ENCODE data around the gene CFAP410. TPM values are rescaled to one million over a fixed set of nuclear protein-coding genes. Genes with fewer than 3 reads are reported as not detected.
"Not testable (repeated sequence)": the region's sequence is repeated elsewhere in the genome, so short reads cannot be mapped to it uniquely, and the experiment has no call there.

Gene CFAP410
- total RNA-seq, 2 experiments from 2014 or later: 13.2 to 14.8 TPM

DNA sequence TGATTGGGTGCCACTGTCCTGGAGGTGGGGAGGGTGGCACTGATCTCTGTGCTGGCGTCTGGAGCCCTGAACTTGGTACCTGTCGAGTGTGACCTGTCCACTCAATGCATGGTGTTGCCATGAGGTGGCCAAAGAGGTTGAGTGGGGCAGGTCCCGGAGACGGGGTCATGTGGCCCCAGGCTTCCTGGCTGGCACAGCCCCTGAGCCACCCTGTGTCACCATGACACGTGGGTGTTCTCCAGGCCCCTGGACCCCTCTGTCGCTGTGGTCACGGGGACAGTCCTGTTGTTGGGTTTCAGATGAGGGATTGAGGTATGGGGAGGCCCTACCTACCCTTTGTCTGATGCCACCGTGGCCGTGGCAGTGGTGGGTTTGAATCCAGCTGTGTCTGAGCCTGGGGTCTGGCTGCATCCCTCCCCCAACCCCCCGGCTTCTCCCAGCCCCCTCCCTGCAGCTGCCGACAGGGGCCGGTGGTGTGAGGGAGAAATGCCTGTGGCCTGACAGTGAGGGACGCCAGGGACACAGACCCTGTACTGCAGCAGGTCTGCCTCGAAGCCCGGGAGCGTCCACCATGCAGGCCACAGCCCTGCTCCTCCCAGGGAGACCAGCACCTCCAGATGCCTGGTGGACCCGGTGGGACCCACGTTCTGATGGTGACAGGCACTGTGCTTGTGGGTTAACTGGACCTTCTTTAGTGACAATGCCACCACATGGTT is 26.2 kb upstream of the CFAP410 start:
- CTCF ChIA-PET: no interaction called here
- Mint-ChIP-seq H3K27me3 (ENCODE audit: low read depth) (no peaks in the 10 kb centered on the region), H3K36me3 (ENCODE audit: low read depth) (no peaks in the 10 kb centered on the region), H3K4me3 (no peak overlapping the region), H3K9me3 (peaks cover 4% of the 10 kb centered on the region), H3K4me1 (ENCODE audit: low read depth) (no peaks in the 10 kb centered on the region), H3K27ac (no peak overlapping the region)
- no peak for DNase-seq
- intact Hi-C loops (cut with micrococcal nuclease): no loop called here

DNA sequence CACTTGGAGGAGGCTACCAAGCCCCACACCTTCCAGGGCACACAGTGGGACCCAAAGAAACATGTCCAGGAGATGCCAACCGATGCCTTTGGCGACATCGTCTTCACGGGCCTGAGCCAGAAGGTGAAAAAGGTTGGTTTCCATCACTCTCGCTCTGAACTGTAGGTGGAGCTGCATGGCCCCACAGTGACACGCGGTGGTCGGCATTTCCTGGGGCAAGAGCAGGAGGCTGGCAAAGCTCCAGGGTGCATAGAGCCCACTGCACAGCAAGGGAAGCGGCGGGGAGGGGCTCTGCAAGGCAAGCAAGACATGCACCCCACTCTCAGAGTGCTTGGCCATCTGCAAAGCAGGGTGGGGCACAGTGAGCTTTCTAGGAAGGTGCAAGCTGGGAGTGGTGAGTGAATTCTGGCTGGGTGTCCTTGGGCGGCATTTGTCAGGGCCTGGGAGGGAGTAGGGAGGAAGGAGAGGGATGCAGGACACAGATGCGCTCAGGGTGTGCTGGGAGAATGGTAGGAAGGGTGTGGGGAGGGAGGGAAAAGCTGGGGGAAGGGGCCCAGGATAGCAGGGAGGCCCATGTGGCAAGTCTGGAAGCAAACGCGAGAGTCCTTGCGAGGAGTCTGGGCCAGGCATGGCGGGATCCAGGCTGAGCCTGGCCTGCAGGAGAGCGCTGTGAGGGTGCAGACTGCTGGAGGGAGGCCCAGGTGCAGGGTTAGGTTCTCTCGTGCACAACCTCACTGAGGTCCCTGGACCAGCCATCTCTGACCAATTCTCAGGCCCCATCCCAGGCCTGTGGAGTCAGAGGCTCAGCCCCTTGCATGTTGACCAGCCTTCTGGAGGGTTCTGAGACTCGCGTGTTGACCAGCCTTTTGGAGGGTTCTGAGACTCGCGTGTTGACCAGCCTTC is 25.2 kb upstream of the CFAP410 start:
- Mint-ChIP-seq H3K4me1 (ENCODE audit: low read depth) (peaks cover 4% of the 10 kb centered on the region), H3K9me3 (peaks cover 4% of the 10 kb centered on the region), H3K27ac (no peak overlapping the region), H3K4me3 (no peak overlapping the region), H3K27me3 (ENCODE audit: low read depth) (no peaks in the 10 kb centered on the region), H3K36me3 (ENCODE audit: low read depth) (no peaks in the 10 kb centered on the region)
- CTCF ChIA-PET: no interaction called here
- intact Hi-C loops (cut with micrococcal nuclease): no loop called here
- DNase-seq: no peak

GRCh38 chr21:44363278-44363677 is 24.1 kb upstream of the CFAP410 start:
- DNase-seq: no peak
- Mint-ChIP-seq H3K4me1 (ENCODE audit: low read depth) (peaks cover 4% of the 10 kb centered on the region), H3K27me3 (ENCODE audit: low read depth) (no peaks in the 10 kb centered on the region), H3K9me3 (peaks cover 4% of the 10 kb centered on the region), H3K4me3 (no peak overlapping the region), H3K27ac (no peak overlapping the region), H3K36me3 (ENCODE audit: low read depth) (no peaks in the 10 kb centered on the region)
- intact Hi-C loops (cut with micrococcal nuclease): no loop called here
- CTCF ChIA-PET: no interaction called here

- H3K4me1 Mint-ChIP-seq (ENCODE audit: low read depth); intact Hi-C loops (cut with micrococcal nuclease); H3K36me3 Mint-ChIP-seq (ENCODE audit: low read depth); H3K27me3 Mint-ChIP-seq (ENCODE audit: low read depth); CTCF ChIA-PET; H3K27ac Mint-ChIP-seq; H3K4me3 Mint-ChIP-seq; DNase-seq; H3K9me3 Mint-ChIP-seq: not testable (repeated sequence)
Observed at GRCh38 chr21:44361903-44362302, 22.7 kb upstream of the CFAP410 start.

DNA sequence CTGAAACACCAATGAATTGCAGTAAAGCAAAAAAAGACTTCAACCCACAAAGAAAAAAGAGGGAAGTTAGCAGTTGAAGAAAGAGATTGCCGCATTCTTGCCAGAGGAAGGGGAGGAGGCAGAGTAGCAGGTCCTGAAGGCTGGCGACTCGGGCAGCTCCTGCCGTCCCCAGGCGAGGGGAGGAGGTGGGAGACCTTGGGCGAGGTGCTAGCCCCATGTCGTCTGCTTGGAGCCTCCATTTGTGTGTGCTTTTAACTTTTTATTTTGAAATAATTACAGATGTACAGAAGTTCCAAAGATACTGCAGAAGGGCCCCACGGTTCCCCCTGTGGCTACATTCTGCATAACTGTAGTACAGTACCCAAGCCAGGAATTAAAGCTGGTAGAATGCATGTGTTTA is 21.0 kb upstream of the CFAP410 start:
- intact Hi-C loops (cut with micrococcal nuclease): no loop called here
- H3K27ac Mint-ChIP-seq: no peak overlapping the region
- DNase-seq: no peak
- CTCF ChIA-PET: no interaction called here
- H3K4me1 Mint-ChIP-seq (ENCODE audit: low read depth): peaks cover 20% of the 10 kb centered on the region
- H3K4me3 Mint-ChIP-seq: no peak overlapping the region
- H3K9me3 Mint-ChIP-seq: peaks cover 4% of the 10 kb centered on the region
- H3K36me3 Mint-ChIP-seq (ENCODE audit: low read depth): no peaks in the 10 kb centered on the region
- no peaks in the 10 kb centered on the region for H3K27me3 Mint-ChIP-seq (ENCODE audit: low read depth)

GRCh38 chr21:44359396-44359795 is 20.2 kb upstream of the CFAP410 start:
- intact Hi-C loops (cut with micrococcal nuclease): loop anchor here (5.0 to 10.0 kb wide), 2 partner anchors 57 to 565 kb away; partner anchors contain the start of genes ITGB2 and PFKL
- no peaks in the 10 kb centered on the region for H3K27me3 Mint-ChIP-seq (ENCODE audit: low read depth)
- H3K36me3 Mint-ChIP-seq (ENCODE audit: low read depth): no peaks in the 10 kb centered on the region
- DNase-seq: no peak
- peaks cover 4% of the 10 kb centered on the region for H3K9me3 Mint-ChIP-seq
- CTCF ChIA-PET: no interaction called here
- H3K27ac Mint-ChIP-seq: no peak overlapping the region
- no peak overlapping the region for H3K4me3 Mint-ChIP-seq
- H3K4me1 Mint-ChIP-seq (ENCODE audit: low read depth): peaks cover 28% of the 10 kb centered on the region

GRCh38 chr21:44357064-44357837 is 18.1 kb upstream of the CFAP410 start:
- no peaks in the 10 kb centered on the region for H3K9me3 Mint-ChIP-seq
- no peak overlapping the region for H3K27ac Mint-ChIP-seq
- no peaks in the 10 kb centered on the region for H3K27me3 Mint-ChIP-seq (ENCODE audit: low read depth)
- no peak for DNase-seq
- CTCF ChIA-PET: no interaction called here
- H3K36me3 Mint-ChIP-seq (ENCODE audit: low read depth): no peaks in the 10 kb centered on the region
- H3K4me3 Mint-ChIP-seq: no peak overlapping the region
- intact Hi-C loops (cut with micrococcal nuclease): loop anchor here (5.0 to 10.0 kb wide), 2 partner anchors 55 to 568 kb away; partner anchors contain the start of genes ITGB2 and PFKL
- H3K4me1 Mint-ChIP-seq (ENCODE audit: low read depth): peaks cover 49% of the 10 kb centered on the region

- Mint-ChIP-seq H3K4me3 (no peak overlapping the region), H3K27me3 (ENCODE audit: low read depth) (no peaks in the 10 kb centered on the region), H3K4me1 (ENCODE audit: low read depth) (peaks cover 50% of the 10 kb centered on the region), H3K9me3 (no peaks in the 10 kb centered on the region), H3K36me3 (ENCODE audit: low read depth) (no peaks in the 10 kb centered on the region), H3K27ac (peak overlapping the region; percentile 74)
- peak; percentile 55 for DNase-seq
- intact Hi-C loops (cut with micrococcal nuclease): loop anchor here (5.0 to 10.0 kb wide), 2 partner anchors 54 to 568 kb away; partner anchors contain the start of genes ITGB2 and PFKL
- CTCF ChIA-PET: no interaction called here
Observed at GRCh38 chr21:44356636-44357035, 17.4 kb upstream of the CFAP410 start.

DNA sequence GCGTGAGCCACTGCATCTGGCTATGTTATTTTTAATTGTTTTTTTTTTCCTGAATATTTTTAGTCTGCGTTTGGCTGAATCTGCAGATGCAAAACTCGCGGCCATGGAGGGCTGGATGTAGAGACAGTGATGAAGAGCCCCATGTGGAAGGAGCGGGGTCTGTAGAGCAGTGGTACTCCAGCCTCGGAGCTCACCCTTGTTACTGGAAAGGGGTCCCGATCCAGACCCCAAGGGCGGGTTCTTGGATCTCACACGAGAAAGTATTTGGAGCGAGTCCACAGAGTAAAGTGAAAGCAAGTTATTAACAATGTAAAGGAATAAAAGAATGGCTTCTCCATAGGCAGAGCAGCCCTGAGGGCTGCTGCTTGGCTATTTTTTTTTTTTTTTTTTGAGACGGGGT is 17.0 kb upstream of the CFAP410 start:
- H3K9me3 Mint-ChIP-seq: no peaks in the 10 kb centered on the region
- CTCF ChIA-PET: interaction anchor here (1.3 kb wide), 1 partner anchor 155 kb away, joined by 3 read pairs; no protein-coding TSS in a partner anchor
- H3K27ac Mint-ChIP-seq: no peak overlapping the region
- intact Hi-C loops (cut with micrococcal nuclease): loop anchor here (5.0 to 10.0 kb wide), 2 partner anchors 54 to 569 kb away; partner anchors contain the start of genes ITGB2 and PFKL
- H3K36me3 Mint-ChIP-seq (ENCODE audit: low read depth): no peaks in the 10 kb centered on the region
- peaks cover 50% of the 10 kb centered on the region for H3K4me1 Mint-ChIP-seq (ENCODE audit: low read depth)
- H3K27me3 Mint-ChIP-seq (ENCODE audit: low read depth): peaks cover 2% of the 10 kb centered on the region
- DNase-seq: no peak
- H3K4me3 Mint-ChIP-seq: no peak overlapping the region

DNA sequence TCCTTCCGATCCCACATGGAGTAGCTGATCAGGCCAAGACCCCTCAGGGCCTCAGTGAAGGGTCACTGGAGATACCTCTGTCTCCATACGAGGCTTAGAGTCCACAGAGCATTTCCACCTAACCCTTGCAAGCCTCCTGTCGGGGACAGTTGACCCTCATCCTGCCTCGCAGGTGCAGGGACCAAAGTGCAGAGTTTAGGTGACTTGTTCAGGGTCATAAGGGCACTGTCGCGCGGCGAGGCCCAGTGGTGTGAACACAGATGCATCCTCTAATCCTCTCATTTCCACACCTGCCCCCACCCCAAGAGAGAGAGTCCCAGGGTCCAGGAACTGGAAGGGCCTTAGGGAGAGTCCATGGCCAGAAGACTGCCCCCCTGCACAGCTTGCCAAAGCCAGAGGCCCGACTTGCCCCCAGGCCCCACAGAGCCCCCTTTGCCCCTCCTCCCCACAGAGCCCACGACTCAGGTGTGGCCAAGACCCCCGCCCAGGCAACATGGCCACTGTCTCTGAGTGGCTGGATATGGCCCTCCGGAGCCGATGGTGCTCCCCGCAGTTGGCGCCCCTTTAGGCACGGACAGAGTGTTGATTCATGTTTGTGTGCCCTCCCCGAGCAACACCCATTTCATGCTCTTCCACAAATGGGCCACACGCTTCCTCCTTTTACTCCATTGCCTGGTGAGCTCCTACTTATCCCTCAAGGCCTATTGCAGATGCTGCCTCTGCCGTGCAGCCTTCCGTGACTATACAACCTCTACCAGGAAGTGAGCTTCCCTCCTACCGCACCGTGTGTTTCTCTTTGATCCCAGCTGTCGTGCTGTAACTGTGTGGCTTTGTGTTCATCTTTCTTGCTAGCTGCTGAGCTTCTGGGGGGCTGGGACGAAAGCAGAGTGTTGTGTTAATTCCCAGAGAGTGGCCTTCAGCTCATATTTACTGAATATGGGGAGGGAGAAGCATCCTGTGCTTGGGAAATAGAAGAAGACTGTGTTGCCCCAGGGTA is 15.9 kb upstream of the CFAP410 start:
- intact Hi-C loops (cut with micrococcal nuclease): loop anchor here (1.0 to 10.0 kb wide), 3 partner anchors 16 to 570 kb away; partner anchors contain the start of genes CFAP410, ITGB2 and PFKL
- Mint-ChIP-seq H3K27me3 (ENCODE audit: low read depth) (peaks cover 4% of the 10 kb centered on the region), H3K9me3 (no peaks in the 10 kb centered on the region), H3K27ac (peak overlapping the region; percentile 44), H3K36me3 (ENCODE audit: low read depth) (no peaks in the 10 kb centered on the region), H3K4me1 (ENCODE audit: low read depth) (peaks cover 48% of the 10 kb centered on the region), H3K4me3 (peak overlapping the region; percentile 39)
- DNase-seq: peak; percentile 76
- CTCF ChIA-PET: interaction anchor here (1.3 kb wide), 1 partner anchor 156 kb away, joined by 3 read pairs; no protein-coding TSS in a partner anchor

GRCh38 chr21:44354001-44354405 is 14.8 kb upstream of the CFAP410 start:
- no peak overlapping the region for H3K27ac Mint-ChIP-seq
- H3K9me3 Mint-ChIP-seq: no peaks in the 10 kb centered on the region
- intact Hi-C loops (cut with micrococcal nuclease): loop anchor here (10.0 kb wide), 1 partner anchor 571 kb away; the partner anchor contains the start of gene ITGB2
- CTCF ChIA-PET: interaction anchor here (0.6 kb wide), 1 partner anchor 1390 kb away, joined by 4 read pairs; no protein-coding TSS in a partner anchor
- H3K4me3 Mint-ChIP-seq: peak overlapping the region; percentile 40
- no peak for DNase-seq
- peaks cover 4% of the 10 kb centered on the region for H3K27me3 Mint-ChIP-seq (ENCODE audit: low read depth)
- H3K4me1 Mint-ChIP-seq (ENCODE audit: low read depth): peaks cover 46% of the 10 kb centered on the region
- H3K36me3 Mint-ChIP-seq (ENCODE audit: low read depth): no peaks in the 10 kb centered on the region

Measured in activated naive CD4-positive, alpha-beta T cell treated with anti-CD3 and anti-CD28 coated beads for 36 hours (primary cell).